Cerebellar nuclear complex (tissue), 1 donor: ENCODE results near the gene FKRP.

ENCODE experiments used
- DNase-seq, 2 experiments: peaks; one replicate each; lab custom pipeline; 2025; lab: John Stamatoyannopoulos, UW

The FKRP gene

DNA sequence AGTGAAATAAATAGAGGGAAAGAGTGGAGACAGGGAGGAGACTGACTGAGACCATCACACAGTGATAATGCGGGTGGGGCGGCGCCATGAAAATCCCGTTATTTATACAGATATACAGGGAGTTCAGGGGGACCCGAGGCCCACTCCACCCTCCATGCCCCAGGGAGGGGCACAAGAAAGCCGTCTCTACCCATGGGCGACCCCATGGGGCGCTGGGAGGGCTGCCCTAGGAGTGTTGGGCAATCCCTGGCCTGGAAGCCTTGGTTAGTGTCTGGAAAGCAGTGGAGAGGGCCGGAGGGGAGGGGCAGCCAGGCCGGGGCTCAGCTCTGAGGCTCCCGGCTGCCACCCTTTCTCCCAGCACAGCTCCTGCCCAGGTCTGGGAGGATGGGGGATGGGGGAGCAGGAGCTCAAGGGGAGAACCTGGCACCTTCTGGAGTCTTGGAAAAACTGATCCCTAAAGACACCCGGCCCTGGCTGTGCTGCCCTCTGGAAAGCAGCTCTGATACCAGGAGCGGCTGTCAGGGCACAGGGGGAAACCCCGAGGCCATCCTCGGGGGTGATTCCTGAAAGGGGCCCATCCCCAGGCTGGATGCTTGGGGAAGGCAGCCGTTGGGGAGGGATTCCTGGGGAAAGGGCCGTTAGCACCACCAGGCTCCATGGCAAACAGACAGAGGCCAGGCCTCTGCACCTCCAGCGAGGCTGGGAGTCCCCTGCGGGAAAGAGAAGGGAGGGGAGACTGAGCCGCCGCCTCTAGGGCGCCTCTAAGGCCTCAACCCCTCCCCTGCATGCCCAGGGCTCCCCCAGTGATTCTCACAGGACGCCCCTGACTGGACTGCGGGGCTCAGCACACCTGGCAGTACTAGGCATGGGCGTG is 26.0 kb upstream of the FKRP start:
- no peak for DNase-seq

DNA sequence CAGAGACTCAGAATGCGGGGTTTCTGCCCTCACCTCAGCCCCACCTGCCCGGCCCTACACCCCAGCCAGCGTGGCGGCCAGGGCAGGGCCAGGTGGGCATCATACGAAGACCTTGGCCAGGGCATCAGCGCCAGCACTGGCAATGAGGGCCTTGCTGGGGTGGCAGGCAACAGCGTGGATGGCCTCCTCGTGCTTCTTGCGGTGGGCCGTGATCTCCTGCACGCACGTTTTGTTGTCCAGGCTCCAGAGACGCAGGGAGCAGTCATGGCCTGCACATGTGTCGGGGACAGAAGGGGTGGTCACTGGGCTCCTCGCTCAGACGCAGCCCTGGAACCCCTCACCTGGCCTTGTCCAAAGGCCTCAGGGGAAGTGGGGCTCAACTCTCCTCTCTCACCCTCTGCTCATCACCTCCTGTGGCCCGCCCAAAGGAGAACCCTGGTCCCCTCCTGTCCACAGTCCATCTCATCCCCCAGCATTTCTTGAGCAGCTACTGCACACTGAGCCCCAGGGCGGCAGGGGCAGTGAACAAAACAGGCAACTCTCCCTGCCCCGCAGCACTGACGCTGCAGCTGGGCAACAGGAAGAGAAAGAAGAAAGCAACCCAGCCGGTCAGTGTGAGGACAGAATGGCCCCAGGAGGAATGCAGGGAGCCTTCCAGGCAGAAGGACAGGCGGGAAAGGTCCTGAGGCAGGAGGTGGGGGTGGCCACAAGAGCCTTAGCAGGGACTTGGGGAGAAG is 25.2 kb upstream of the FKRP start:
- no peak for DNase-seq

DNA sequence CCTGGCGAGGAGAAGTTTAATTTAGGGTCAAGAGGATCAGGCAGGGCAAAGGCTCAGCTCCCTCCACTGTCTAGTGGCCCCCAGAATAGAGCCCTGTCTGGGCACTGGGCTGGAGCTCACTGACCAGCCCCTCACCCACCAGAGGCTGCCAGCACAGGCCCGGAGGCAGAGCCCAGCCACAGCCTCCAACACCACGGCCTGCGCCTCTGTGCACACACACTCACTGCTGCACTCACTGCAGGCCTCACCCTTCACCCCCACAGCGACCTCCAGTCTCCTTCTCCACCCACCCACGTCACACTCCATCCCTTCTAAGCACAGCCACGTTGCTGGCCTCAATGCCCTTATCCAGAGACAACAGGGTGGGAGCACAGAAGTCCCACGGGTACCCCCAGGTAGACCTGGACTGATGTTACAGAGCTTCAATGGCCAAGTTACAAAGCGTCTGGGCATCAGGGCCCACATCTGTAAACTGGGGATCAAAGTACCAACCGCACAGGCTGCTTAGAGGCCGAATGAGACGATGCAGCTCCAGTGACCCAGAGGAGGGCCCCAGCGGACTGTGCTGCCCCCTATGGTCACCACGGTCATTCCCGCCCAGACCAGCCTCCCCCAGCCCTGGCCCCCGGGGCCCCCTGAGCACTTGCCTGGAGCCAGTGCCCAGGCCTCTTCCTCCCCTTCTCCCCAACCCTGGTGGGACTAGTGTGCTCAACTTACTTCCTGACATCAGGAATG is 24.4 kb upstream of the FKRP start:
- no peak for DNase-seq

DNA sequence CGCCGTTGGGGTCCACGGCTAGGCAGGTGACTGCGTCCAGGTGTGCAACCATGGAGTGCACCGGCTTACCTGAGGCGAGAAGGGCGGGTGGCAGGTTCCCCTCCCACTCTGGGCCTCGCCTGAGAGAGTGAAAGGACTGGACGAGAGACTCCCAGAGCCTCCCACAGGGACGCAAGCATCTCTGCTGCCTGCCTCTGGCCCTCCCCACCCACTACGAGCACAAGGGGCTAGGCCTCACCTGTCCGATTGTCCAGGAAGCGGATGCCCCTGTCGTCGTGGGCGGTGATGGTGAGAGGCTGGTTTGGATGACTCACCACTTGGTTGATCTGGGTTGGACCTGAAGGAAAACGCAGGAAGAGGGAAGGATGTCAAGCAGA is 23.9 kb upstream of the FKRP start:
- DNase-seq, result no peak

DNA sequence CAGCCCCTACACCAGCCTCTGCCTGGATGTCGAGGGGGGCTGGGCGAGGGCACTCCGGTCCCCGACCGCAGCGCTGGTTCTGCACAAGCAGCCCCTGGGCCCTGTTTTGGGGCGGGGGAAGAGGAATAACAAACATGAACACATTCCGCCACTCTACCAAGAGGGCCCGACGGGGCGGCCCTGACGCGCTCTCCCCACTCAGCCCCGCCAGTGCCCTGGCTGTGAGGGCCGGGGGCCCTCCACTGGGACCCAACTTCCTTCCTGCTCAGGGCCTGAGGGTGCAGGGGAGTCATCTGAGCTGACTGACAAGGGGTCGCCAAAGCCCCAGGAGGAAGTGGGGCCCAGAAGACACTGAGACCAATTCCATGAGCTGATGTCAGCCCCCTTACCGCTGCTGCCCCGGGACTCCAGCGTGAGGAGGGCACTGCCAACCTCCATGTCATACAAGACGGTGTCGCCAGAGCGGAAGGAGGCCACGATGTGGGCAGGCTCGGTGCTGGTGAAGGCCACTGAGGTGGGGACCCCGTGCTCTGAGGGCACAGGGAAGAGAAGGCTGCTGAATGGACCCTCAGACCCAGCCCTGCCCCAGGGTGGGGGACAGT is 23.3 kb upstream of the FKRP start:
- DNase-seq, result no peak

DNA sequence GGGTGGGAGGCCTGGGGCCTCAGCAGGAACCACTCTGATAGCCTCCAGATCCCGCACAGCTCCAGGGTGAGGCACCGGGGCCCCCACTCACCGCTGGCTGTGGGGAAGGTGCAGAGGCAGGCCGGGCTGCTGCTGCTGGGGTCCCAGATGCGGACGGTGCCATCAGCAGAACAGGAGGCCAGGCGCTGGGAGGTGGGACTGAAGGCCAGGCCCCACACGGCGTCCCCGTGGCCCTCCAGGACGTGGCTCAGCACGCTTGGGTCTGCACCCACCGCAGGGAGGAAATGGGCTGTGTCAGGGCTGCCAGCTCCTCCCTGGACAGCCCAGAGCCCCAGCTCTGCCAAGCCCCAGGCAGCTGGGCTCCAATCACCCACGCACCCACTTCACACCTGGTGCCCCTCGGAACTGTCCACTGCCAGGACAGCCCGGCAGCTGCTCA is 22.8 kb upstream of the FKRP start:
- DNase-seq, result no peak

DNA sequence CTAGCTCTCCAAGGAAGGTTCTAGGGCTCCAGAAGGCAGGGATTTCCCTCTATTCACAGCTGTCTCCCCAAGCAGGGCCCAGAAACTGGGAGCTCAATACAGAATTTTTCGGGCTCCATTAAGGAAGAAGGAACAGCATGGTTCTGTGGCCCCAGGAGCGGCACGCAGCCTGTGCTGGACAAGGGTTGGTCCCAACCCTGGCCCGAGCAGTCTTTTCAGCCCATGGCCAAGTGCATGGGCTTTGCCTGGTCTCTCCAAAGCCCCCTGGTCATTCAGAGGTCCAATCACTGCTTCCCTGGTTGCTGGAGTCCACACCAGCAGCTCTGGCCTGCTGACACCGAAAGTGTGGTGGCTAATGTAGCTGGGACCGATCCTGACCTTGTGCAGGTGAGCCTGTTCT is 22.4 kb upstream of the FKRP start:
- no peak for DNase-seq

DNA sequence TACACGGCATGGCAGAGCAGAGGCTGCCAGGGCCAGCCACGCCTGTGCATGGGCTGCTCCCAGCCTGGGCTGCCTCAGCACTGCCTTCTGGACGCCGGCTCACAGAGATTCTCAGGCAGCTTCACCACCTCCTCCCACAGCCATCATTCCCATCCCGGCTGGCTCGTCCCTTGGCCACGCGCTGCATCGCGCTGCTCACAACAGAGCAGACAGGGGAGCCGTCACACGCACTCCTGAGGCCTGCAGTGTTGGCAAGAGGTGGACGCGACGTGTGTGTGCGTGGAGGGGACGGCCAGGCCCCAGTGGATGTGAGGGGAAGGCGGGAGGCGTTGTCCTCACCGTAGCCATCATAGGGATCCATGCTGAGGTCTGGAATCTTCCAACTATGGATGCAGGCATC is 21.4 kb upstream of the FKRP start:
- DNase-seq, result no peak

DNA sequence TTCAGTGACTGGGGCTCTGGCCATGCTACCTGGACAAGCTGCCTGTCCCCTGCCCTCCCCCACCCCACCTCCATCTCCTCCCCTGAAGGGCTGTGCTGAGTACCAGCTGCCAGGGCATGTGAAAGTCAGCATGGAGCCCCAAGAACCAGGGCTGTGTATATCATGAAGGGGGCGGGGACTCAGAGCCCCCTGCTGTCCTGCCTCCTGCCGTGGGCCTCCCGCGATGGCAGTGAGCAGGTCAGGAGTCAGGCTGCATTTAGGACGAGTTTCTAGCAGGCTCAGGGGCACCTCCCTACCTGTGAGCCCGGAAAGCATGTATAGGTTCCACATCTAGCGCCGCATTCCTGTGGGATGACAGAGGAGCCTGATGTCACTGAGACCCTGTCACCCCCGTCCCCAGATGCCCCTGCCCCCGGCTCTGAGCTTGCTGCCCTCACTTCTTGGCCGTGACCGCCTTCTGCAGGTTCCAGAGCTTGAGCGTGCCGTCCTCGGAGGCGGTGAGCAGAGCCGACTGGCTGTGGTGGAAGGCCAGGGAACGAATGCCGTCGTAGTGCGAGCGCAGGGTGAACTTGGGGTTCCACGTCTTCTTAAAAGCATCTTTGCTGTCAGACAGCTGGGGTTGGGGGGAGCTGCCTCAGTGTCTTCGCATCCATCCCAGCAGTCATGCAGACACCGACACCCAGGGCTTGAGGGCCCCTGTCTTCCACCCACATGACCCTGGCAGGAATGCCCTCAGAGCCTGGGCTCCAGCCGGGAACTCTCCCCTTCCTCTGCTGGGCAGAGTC is 20.6 kb upstream of the FKRP start:
- DNase-seq, result no peak

DNA sequence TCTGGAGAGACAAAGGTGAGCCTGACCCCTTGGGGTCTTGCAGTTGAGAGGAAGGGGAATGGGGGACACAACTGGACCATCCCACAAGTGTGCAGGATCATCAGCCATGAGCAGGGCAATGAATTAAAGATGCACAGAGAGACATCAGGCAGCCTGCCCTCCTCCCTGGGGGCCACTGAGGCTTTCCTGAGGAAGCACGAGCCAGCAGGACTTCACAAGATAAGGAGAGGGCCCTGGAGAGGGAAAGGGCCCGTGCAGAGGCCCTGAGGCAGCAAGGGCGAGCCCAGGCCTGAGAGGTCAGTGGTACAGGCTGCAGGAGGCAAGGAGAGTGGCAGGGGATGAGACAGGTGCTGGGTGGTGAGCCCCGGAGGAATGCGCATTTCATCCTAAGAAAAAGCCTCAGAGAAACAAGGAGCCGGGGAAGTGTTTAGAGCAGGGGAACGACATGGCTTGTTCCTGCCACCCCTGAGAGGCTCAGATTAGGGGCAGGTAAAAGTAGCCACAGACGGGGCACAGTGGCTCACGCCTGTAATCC is 19.9 kb upstream of the FKRP start:
- no peak for DNase-seq

DNA sequence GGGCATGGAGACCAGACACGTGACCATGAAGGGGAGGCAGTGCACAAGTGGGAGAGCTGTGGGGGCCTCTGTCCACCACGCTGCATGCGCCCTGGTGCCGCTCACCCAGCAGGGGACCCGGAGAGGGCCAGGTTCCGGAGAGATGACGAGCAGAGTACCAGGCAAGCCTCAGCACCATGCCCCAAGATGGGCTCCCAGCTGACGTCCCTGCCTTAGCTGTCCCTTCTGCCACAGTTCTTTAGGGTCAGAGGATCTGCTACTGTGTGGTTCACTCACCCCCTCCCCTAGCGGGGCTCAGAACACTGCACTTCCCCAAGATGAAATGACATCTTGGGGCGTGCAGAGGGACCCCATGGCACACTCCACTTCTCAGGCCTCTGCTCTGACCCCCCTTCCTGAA is 19.3 kb upstream of the FKRP start:
- DNase-seq, result no peak

DNA sequence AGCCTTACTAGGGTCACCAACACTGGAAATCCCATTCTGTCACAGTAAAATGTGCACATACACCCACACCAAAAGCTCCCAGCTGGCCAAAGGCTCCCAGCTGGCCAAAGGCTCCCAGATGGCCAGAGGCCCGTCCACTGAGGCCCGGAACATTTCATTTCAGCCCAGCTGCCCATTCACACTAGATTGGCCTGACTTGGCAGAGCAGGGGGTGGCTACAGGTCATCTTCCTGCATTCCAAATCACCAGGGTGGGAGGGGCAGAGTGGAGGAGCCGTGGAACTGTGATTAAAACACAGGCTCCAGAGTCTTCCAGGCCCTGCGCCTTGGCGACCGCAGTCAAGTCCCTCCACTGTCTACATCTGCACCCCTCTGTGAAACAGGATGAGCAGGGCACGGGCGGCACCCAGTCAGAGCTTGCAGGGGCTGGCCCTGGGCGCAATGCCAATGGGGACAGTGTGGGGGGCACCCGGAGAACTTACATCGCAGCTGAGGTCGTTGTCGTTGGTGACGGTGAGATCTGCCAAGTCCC is 18.8 kb upstream of the FKRP start:
- no peak for DNase-seq

DNA sequence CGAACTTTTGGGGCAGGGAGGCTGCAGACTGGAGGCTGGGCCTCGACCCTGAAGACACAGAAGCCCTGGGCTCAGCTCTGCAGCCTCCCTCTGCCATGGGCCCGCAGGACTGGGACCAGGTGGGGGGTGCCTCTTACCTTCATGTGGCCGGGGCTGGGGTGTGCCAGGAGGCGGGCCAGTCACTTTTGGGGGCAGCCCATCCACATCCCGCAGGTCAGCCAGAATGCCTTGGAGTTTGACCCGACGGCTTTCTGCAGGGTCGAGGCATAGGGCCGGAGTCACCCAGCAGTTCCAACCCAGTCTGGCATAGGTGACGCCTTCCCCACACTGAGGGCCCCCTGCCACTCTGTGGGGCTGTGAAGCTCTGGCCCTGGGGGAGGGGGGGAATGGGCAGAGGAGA is 18.1 kb upstream of the FKRP start:
- no peak for DNase-seq

DNA sequence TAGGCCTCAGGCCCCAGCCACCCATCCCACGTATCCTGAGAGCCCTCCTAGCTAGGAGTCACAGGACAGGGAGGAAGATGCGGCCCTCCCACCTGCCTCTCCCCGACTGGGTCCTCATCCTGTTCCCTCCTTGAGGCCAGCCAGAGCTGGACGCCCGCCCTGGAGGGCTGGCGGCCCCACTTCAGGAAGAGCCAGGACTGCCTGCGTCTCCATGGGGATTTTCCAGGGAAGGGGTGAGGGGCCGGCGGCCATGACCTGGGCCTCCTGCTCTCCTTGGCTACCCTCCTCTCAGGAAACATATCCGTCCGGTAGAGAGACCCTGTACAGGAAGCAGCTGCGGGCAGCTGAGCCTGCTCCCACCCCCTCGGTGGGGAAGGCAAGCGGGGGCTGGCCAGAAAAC is 17.6 kb upstream of the FKRP start:
- no peak for DNase-seq

DNA sequence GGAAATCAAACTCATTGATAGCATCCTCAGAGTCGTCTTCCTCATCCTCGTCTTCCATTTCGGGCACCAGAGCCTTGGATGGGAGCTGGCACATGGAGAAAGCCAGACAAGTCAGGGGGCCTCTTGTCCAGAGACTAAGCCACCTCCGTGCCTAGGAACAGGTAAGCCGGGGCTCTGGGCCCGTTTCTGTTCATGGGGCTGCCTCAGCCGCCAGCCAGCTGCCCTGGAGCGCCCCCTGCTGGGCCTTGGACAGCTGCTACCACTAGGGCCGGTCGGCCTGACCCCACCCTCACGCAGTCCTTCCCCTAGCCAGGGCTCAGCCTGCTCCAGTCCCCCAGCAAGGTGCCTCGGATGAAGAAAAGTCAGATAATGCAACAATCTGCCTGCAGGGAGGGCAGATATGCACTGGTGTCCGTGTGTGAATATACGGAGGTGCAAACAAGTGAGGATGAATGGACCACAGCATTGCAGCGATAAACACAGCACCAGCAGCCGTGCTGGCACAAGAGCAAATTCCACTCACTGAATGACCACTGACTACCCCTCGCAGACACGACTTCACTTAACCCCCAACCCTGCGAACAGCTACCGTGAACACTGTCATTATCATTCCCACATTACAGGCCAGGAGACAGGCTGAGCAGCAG is 17.0 kb upstream of the FKRP start:
- no peak for DNase-seq

DNA sequence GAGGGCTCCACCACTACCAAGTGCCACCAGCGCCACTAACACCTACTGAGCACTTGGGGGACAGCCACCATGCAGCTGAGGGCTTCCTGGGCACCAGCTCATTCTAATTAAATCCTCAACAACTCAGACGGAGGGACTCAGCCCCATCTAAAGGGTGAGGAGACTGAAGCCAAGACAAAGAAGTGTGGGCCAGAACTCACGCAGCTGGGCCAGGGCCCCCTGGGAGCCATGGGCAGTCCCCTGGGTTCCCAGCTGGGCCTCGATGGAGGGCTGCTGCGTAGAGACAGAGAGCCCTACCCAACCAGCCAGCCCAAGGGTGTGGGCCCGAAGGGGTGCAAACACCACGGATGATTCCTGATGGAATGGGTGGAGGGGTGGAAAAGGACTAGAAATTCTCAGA is 16.2 kb upstream of the FKRP start:
- no peak for DNase-seq

DNA sequence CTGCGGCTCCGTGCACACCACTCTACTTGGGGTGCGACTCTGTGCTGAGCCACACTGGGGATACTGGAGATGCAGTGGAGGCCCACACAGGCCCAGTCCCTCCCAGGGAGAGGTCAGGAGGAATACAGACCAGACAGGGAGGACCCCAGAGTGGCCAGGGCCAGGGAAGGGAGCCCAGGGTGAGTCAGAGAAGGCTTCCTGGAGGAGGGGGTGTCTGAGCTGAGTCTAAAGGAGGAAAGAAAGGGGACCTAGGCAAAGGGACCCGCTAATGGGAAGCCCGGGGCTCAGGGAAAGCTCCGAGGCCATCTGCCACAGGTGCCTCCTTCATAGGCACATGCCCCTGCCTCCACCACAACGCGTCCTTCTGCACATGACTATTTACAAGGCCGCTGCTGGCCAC is 15.7 kb upstream of the FKRP start:
- no peak for DNase-seq

DNA sequence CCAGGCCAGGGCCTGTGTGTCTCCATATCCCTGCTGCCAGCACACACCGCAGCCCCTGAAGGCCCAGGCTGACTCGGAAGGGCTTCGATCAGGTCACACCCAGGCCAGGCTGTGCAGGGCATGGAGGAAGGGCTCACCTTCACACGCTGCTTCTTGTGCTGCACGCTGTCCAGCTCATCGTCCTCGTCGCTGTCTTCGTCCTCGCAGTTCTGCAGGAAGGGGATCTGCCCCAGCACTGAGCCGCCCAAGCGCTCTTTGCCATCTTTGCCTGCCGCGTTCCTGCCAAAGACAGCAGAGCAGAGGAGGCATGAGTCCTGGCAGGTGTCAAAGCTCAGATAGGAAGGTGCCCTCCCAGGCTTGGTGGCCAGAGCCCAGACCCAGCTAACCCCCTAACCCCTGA is 15.3 kb upstream of the FKRP start:
- DNase-seq, result no peak

DNA sequence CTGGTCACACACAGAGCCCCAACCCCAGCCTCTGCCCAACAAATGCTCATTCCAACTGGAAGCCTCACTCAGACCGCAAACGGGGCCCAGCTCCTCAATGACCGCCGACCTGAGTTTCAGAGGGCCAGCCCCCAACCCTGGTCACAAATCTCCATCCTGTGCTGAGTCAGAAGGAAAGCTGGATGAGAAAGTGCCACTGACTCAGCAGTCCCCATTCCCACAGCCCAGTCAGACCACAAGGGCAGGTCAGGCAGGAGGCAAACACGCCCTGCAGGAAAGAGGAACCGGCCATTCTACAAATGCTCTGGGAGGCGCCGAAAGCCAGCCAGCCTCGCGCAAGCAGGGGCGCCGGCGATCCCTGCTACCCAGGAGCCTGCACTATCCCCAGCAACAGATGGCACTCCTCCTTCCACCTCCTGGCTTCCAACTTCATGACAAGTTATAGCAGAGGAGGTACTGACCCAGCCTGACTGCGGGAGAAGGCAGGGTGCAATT is 14.8 kb upstream of the FKRP start:
- no peak for DNase-seq

DNA sequence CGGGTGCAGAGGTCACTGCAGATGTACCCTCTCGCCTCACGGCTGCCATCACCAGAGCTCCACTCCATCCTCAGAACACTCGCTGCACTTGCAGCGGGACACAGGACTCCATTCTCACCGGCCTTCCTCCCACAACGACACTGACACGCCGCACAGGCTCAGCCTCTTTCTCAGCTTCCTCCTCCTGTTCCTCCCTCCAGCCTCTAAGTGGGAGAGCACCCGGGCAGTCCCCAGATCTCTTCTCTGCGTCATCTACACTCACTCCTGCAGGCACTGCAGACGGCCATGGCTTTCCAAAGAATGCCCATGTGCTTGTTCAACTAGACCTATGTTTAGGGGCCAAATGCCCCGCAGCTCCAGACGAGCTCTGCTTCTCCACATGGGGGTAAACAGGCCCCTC is 14.3 kb upstream of the FKRP start:
- no peak for DNase-seq
